ENCODE measurements around the gene GHITM. TPM values are rescaled to one million over a fixed set of nuclear protein-coding genes. Genes with fewer than 3 reads are reported as not detected.
"Not testable (repeated sequence)": the region's sequence is repeated elsewhere in the genome, so short reads cannot be mapped to it uniquely, and the experiment has no call there.

Gene GHITM
- total and polyA plus RNA-seq, 2 donors from 2014 or later: 134 to 376 TPM

GRCh38 chr10:84164442-84164841, 25.1 kb downstream of the GHITM start:
- intact Hi-C loops (cut with DNase I): no loop called here
- Histone ChIP-seq H3K4me1 (ENCODE audit: control insufficient read depth in 2 of 3, insufficient read depth in 2 of 3, low read depth in 1 of 3, low read length in 3 of 3) (peaks cover 0 to 4% (median 0%) of the 10 kb centered on the region in 3 donors), H3K27ac (ENCODE audit: low read depth in 2 of 2, low read length in 2 of 2) (no peak overlapping the region), H3K9ac (ENCODE audit: low read length in 3 of 3) (no peak overlapping the region), H3K27me3 (ENCODE audit: control insufficient read depth, insufficient read depth, low read length) (no peaks in the 10 kb centered on the region), H3K36me3 (ENCODE audit: control insufficient read depth in 2 of 3, insufficient read depth in 3 of 3, low read length in 3 of 3) (no peaks in the 10 kb centered on the region), H3K9me3 (ENCODE audit: control insufficient read depth in 2 of 3, insufficient read depth in 1 of 3, low read length in 3 of 3) (no peaks in the 10 kb centered on the region), H3K4me3 (ENCODE audit: low read length in 3 of 3) (no peak overlapping the region)
- no peak for TF ChIP-seq CTCF (IDR thresholded peaks at IDR 0.05; ENCODE audit: borderline replicate concordance, extremely low read depth, insufficient read depth)
- DNase-seq (no peak), FAIRE-seq (no peak)

GRCh38 chr10:84166620-84167288, 27.4 kb downstream of the GHITM start:
- no peak for FAIRE-seq
- intact Hi-C loops (cut with DNase I): no loop called here
- Histone ChIP-seq H3K4me1 (ENCODE audit: control insufficient read depth in 2 of 3, insufficient read depth in 2 of 3, low read depth in 1 of 3, low read length in 3 of 3) (peaks cover 0 to 4% (median 0%) of the 10 kb centered on the region in 3 donors), H3K9ac (ENCODE audit: low read length in 3 of 3) (no peak overlapping the region), H3K27me3 (ENCODE audit: control insufficient read depth, insufficient read depth, low read length) (no peaks in the 10 kb centered on the region), H3K36me3 (ENCODE audit: control insufficient read depth in 2 of 3, insufficient read depth in 3 of 3, low read length in 3 of 3) (no peaks in the 10 kb centered on the region), H3K4me3 (ENCODE audit: low read length in 3 of 3) (no peak overlapping the region), H3K27ac (ENCODE audit: low read depth in 2 of 2, low read length in 2 of 2) (peak overlapping the region in 1 of 2 donors; percentile 57), H3K9me3 (ENCODE audit: control insufficient read depth in 2 of 3, insufficient read depth in 1 of 3, low read length in 3 of 3) (no peaks in the 10 kb centered on the region)
- no peak for DNase-seq
- TF ChIP-seq CTCF (IDR thresholded peaks at IDR 0.05; ENCODE audit: borderline replicate concordance, extremely low read depth, insufficient read depth): no peak

GRCh38 chr10:84167289-84167653, 28.0 kb downstream of the GHITM start:
- DNase-seq; H3K4me3 ChIP-seq (ENCODE audit: low read length in 3 of 3); H3K27me3 ChIP-seq (ENCODE audit: control insufficient read depth, insufficient read depth, low read length); H3K9me3 ChIP-seq (ENCODE audit: control insufficient read depth in 2 of 3, insufficient read depth in 1 of 3, low read length in 3 of 3); FAIRE-seq; intact Hi-C loops (cut with DNase I); H3K36me3 ChIP-seq (ENCODE audit: control insufficient read depth in 2 of 3, insufficient read depth in 3 of 3, low read length in 3 of 3); H3K27ac ChIP-seq (ENCODE audit: low read depth in 2 of 2, low read length in 2 of 2); H3K9ac ChIP-seq (ENCODE audit: low read length in 3 of 3); H3K4me1 ChIP-seq (ENCODE audit: control insufficient read depth in 2 of 3, insufficient read depth in 2 of 3, low read depth in 1 of 3, low read length in 3 of 3): not testable (repeated sequence)

GRCh38 chr10:84168382-84168781, 29.1 kb downstream of the GHITM start:
- FAIRE-seq; intact Hi-C loops (cut with DNase I); H3K9ac ChIP-seq (ENCODE audit: low read length in 3 of 3): not testable (repeated sequence)

GRCh38 chr10:84171237-84171636, 31.9 kb downstream of the GHITM start:
- H3K36me3 ChIP-seq (ENCODE audit: control insufficient read depth in 2 of 3, insufficient read depth in 3 of 3, low read length in 3 of 3); FAIRE-seq; intact Hi-C loops (cut with DNase I); H3K9ac ChIP-seq (ENCODE audit: low read length in 3 of 3); DNase-seq; H3K27me3 ChIP-seq (ENCODE audit: control insufficient read depth, insufficient read depth, low read length); H3K9me3 ChIP-seq (ENCODE audit: control insufficient read depth in 2 of 3, insufficient read depth in 1 of 3, low read length in 3 of 3): not testable (repeated sequence)
- H3K27ac ChIP-seq (ENCODE audit: low read depth in 2 of 2, low read length in 2 of 2): peak overlapping the region in 1 of 2 donors; percentile 65
- H3K4me3 ChIP-seq (ENCODE audit: low read length in 3 of 3): peak overlapping the region; percentile 33 to 53 (median 39)
- H3K4me1 ChIP-seq (ENCODE audit: control insufficient read depth in 2 of 3, insufficient read depth in 2 of 3, low read depth in 1 of 3, low read length in 3 of 3): peaks cover 0 to 12% (median 4%) of the 10 kb centered on the region in 3 donors

More at GRCh38 chr10:84168382-84168781, 29.1 kb downstream of the GHITM start:
- DNase-seq; H3K27ac ChIP-seq (ENCODE audit: low read depth in 2 of 2, low read length in 2 of 2); H3K4me1 ChIP-seq (ENCODE audit: control insufficient read depth in 2 of 3, insufficient read depth in 2 of 3, low read depth in 1 of 3, low read length in 3 of 3); H3K9me3 ChIP-seq (ENCODE audit: control insufficient read depth in 2 of 3, insufficient read depth in 1 of 3, low read length in 3 of 3); H3K36me3 ChIP-seq (ENCODE audit: control insufficient read depth in 2 of 3, insufficient read depth in 3 of 3, low read length in 3 of 3); H3K27me3 ChIP-seq (ENCODE audit: control insufficient read depth, insufficient read depth, low read length); H3K4me3 ChIP-seq (ENCODE audit: low read length in 3 of 3): not testable (repeated sequence)

GRCh38 chr10:84171700-84172466, 32.6 kb downstream of the GHITM start:
- intact Hi-C loops (cut with DNase I); FAIRE-seq; DNase-seq; H3K9ac ChIP-seq (ENCODE audit: low read length in 3 of 3); H3K36me3 ChIP-seq (ENCODE audit: control insufficient read depth in 2 of 3, insufficient read depth in 3 of 3, low read length in 3 of 3); H3K9me3 ChIP-seq (ENCODE audit: control insufficient read depth in 2 of 3, insufficient read depth in 1 of 3, low read length in 3 of 3); H3K27me3 ChIP-seq (ENCODE audit: control insufficient read depth, insufficient read depth, low read length): not testable (repeated sequence)
- H3K27ac ChIP-seq (ENCODE audit: low read depth in 2 of 2, low read length in 2 of 2): peak overlapping the region; percentile 56 to 72
- peak overlapping the region in 2 of 3 donors; percentile 39 to 53 for H3K4me3 ChIP-seq (ENCODE audit: low read length in 3 of 3)
- H3K4me1 ChIP-seq (ENCODE audit: control insufficient read depth in 2 of 3, insufficient read depth in 2 of 3, low read depth in 1 of 3, low read length in 3 of 3): peaks cover 0 to 12% (median under 1%) of the 10 kb centered on the region in 3 donors

All from kidney (tissue), 14 donors.